Stomach smooth muscle (tissue), 2 donors: ENCODE measurements around the gene ARHGAP18.

Experiments
- H3K27ac ChIP-seq: one replicate; pipeline ENCODE4 v1.7.0; 2013; ENCODE audit warnings: mild to moderate bottlenecking, low read length, inconsistent platforms
- H3K27me3 ChIP-seq, 2 donors: one replicate each; pipeline ENCODE4 v1.7.0; 2013; ENCODE audit warnings: low read length in 2 of 2; ENCODE audit not compliant: insufficient read depth in 2 of 2, control insufficient read depth in 1 of 2
- H3K36me3 ChIP-seq, 2 donors: one replicate each; pipeline ENCODE4 v1.7.0; 2013; ENCODE audit warnings: low read length in 2 of 2; ENCODE audit not compliant: control insufficient read depth in 2 of 2, insufficient read depth in 2 of 2
- H3K4me1 ChIP-seq: one replicate; pipeline ENCODE4 v1.7.0; 2013; ENCODE audit warnings: low read length; ENCODE audit not compliant: control insufficient read depth, insufficient read depth
- H3K4me3 ChIP-seq, 2 donors: one replicate each; pipeline ENCODE4 v1.7.0; 2013; ENCODE audit warnings: low read length in 2 of 2
- H3K9ac ChIP-seq, 2 donors: one replicate each; pipeline ENCODE4 v1.7.0; 2013; ENCODE audit warnings: low read length in 2 of 2, mild to moderate bottlenecking in 1 of 2
- H3K9me3 ChIP-seq, 2 donors: one replicate each; pipeline ENCODE4 v1.7.0; 2013; ENCODE audit warnings: low read length in 2 of 2; ENCODE audit not compliant: control insufficient read depth in 2 of 2
- donor health status: healthy.
- donor health status: Pancreatic carcinoma.

ARHGAP18 gene

GRCh38 chr6:129704708-129705107, 5.3 kb downstream of the ARHGAP18 start:
- Histone ChIP-seq H3K4me1 (peaks cover 4% of the 10 kb centered on the region), H3K27me3 (no peaks in the 10 kb centered on the region), H3K36me3 (no peaks in the 10 kb centered on the region), H3K9ac (no peak overlapping the region), H3K4me3 (no peak overlapping the region), H3K9me3 (no peaks in the 10 kb centered on the region), H3K27ac (no peak overlapping the region)

GRCh38 chr6:129701721-129702455, 8.1 kb downstream of the ARHGAP18 start:
- Histone ChIP-seq H3K27ac (no peak overlapping the region), H3K9me3 (no peaks in the 10 kb centered on the region), H3K9ac (no peak overlapping the region), H3K4me3 (no peak overlapping the region), H3K36me3 (no peaks in the 10 kb centered on the region), H3K4me1 (no peaks in the 10 kb centered on the region), H3K27me3 (no peaks in the 10 kb centered on the region)

- no peak overlapping the region for H3K27ac ChIP-seq
- H3K4me3 ChIP-seq, result no peak overlapping the region
Observed at GRCh38 chr6:129700666-129701065, 9.3 kb downstream of the ARHGAP18 start.

GRCh38 chr6:129699659-129700058, 10.3 kb downstream of the ARHGAP18 start:
- no peak overlapping the region for H3K27ac ChIP-seq
- H3K9me3 ChIP-seq, result no peaks in the 10 kb centered on the region
- no peaks in the 10 kb centered on the region for H3K27me3 ChIP-seq
- H3K9ac ChIP-seq, result no peak overlapping the region
- no peaks in the 10 kb centered on the region for H3K4me1 ChIP-seq
- H3K4me3 ChIP-seq, result no peak overlapping the region
- H3K36me3 ChIP-seq, result no peaks in the 10 kb centered on the region

More at GRCh38 chr6:129700666-129701065, 9.3 kb downstream of the ARHGAP18 start:
- no peaks in the 10 kb centered on the region for H3K27me3 ChIP-seq
- no peak overlapping the region for H3K9ac ChIP-seq
- no peaks in the 10 kb centered on the region for H3K36me3 ChIP-seq
- no peaks in the 10 kb centered on the region for H3K4me1 ChIP-seq
- no peaks in the 10 kb centered on the region for H3K9me3 ChIP-seq

- Histone ChIP-seq H3K27me3 (no peaks in the 10 kb centered on the region), H3K4me3 (no peak overlapping the region), H3K9ac (no peak overlapping the region), H3K27ac (no peak overlapping the region), H3K36me3 (no peaks in the 10 kb centered on the region), H3K9me3 (no peaks in the 10 kb centered on the region), H3K4me1 (no peaks in the 10 kb centered on the region)
Observed at GRCh38 chr6:129698430-129698829, 11.5 kb downstream of the ARHGAP18 start.

- Histone ChIP-seq H3K27ac (no peak overlapping the region), H3K4me1 (no peaks in the 10 kb centered on the region), H3K9me3 (no peaks in the 10 kb centered on the region)
Observed at GRCh38 chr6:129697788-129698187, 12.2 kb downstream of the ARHGAP18 start.

GRCh38 chr6:129696843-129697242, 13.1 kb downstream of the ARHGAP18 start:
- H3K9ac ChIP-seq, result no peak overlapping the region
- H3K4me3 ChIP-seq, result no peak overlapping the region
- H3K27me3 ChIP-seq, result no peaks in the 10 kb centered on the region
- no peaks in the 10 kb centered on the region for H3K4me1 ChIP-seq
- H3K36me3 ChIP-seq, result no peaks in the 10 kb centered on the region
- H3K9me3 ChIP-seq, result no peaks in the 10 kb centered on the region
- no peak overlapping the region for H3K27ac ChIP-seq

More at GRCh38 chr6:129697788-129698187, 12.2 kb downstream of the ARHGAP18 start:
- Histone ChIP-seq H3K36me3 (no peaks in the 10 kb centered on the region), H3K9ac (no peak overlapping the region), H3K27me3 (no peaks in the 10 kb centered on the region), H3K4me3 (no peak overlapping the region)

- no peaks in the 10 kb centered on the region for H3K27me3 ChIP-seq
- H3K4me3 ChIP-seq, result no peak overlapping the region
- no peaks in the 10 kb centered on the region for H3K36me3 ChIP-seq
- H3K9ac ChIP-seq, result no peak overlapping the region
- H3K27ac ChIP-seq, result no peak overlapping the region
- H3K4me1 ChIP-seq, result no peaks in the 10 kb centered on the region
- no peaks in the 10 kb centered on the region for H3K9me3 ChIP-seq
Observed at GRCh38 chr6:129696028-129696418, 14.0 kb downstream of the ARHGAP18 start.

- H3K4me1 ChIP-seq, result no peaks in the 10 kb centered on the region
Observed at GRCh38 chr6:129695373-129696027, 14.5 kb downstream of the ARHGAP18 start.

GRCh38 chr6:129694036-129694435, 15.9 kb downstream of the ARHGAP18 start:
- Histone ChIP-seq H3K4me1 (no peaks in the 10 kb centered on the region), H3K9me3 (no peaks in the 10 kb centered on the region), H3K27me3 (no peaks in the 10 kb centered on the region), H3K36me3 (no peaks in the 10 kb centered on the region), H3K9ac (no peak overlapping the region), H3K4me3 (no peak overlapping the region), H3K27ac (no peak overlapping the region)

More at GRCh38 chr6:129695373-129696027, 14.5 kb downstream of the ARHGAP18 start:
- H3K4me3 ChIP-seq, result no peak overlapping the region
- no peak overlapping the region for H3K9ac ChIP-seq
- H3K27me3 ChIP-seq, result no peaks in the 10 kb centered on the region
- H3K9me3 ChIP-seq, result no peaks in the 10 kb centered on the region
- no peaks in the 10 kb centered on the region for H3K36me3 ChIP-seq
- no peak overlapping the region for H3K27ac ChIP-seq

- no peak overlapping the region for H3K27ac ChIP-seq
- H3K36me3 ChIP-seq, result no peaks in the 10 kb centered on the region
- H3K27me3 ChIP-seq, result no peaks in the 10 kb centered on the region
- H3K4me1 ChIP-seq, result no peaks in the 10 kb centered on the region
- no peak overlapping the region for H3K4me3 ChIP-seq
- H3K9me3 ChIP-seq, result no peaks in the 10 kb centered on the region
- no peak overlapping the region for H3K9ac ChIP-seq
Observed at GRCh38 chr6:129692467-129692866, 17.5 kb downstream of the ARHGAP18 start.
